NB4 (cell line): ENCODE measurements around the gene INSIG2.

ENCODE experiments used
- POLR2A ChIP-seq: IDR thresholded peaks from 2 replicates; pipeline ENCODE4 v1.6.1; 2011; ENCODE audit warnings: mild to moderate bottlenecking; ENCODE audit not compliant: insufficient read length; ENCODE audit errors: extremely low read depth
- TF ChIP-seq, protein P1 (sequence below): IDR thresholded peaks from one replicate; pipeline ENCODE4 v1.5.1; 2012; ENCODE audit warnings: low read depth, low read length
- TF ChIP-seq, protein P2 (sequence below): IDR thresholded peaks from 2 replicates; pipeline ENCODE4 v1.6.1; 2011; ENCODE audit warnings: low read depth, low read length

DNA sequence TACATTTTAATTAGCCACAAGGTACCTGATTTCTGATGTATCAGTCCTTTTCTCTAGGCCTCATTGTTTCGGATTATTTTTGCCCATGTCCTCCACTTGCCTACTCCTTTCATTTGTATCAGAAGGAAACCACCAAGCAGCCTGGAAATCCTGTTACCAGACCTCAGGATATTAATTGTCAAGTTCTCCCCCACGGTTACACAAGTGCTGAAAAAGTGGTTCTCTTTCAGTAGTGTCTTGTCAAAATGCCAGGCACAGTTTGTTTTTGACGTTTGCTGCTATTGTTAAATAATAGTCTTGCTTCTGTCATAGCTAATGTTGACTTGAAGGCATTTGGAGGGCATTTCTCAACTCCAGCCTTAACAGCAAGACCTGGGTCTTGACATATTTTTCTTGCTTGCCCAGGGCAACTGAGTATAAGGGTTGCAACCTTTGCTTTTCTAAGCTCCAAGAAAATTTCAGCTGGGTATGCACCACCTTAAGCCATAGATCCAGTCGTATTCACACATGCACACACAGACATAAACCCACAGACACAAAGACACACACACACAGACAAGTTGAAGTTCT is 31.0 kb downstream of the INSIG2 start:
- TF ChIP-seq, protein P1, sequence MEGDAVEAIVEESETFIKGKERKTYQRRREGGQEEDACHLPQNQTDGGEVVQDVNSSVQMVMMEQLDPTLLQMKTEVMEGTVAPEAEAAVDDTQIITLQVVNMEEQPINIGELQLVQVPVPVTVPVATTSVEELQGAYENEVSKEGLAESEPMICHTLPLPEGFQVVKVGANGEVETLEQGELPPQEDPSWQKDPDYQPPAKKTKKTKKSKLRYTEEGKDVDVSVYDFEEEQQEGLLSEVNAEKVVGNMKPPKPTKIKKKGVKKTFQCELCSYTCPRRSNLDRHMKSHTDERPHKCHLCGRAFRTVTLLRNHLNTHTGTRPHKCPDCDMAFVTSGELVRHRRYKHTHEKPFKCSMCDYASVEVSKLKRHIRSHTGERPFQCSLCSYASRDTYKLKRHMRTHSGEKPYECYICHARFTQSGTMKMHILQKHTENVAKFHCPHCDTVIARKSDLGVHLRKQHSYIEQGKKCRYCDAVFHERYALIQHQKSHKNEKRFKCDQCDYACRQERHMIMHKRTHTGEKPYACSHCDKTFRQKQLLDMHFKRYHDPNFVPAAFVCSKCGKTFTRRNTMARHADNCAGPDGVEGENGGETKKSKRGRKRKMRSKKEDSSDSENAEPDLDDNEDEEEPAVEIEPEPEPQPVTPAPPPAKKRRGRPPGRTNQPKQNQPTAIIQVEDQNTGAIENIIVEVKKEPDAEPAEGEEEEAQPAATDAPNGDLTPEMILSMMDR = no peak
- TF ChIP-seq POLR2A = no peak
- TF ChIP-seq, protein P2, sequence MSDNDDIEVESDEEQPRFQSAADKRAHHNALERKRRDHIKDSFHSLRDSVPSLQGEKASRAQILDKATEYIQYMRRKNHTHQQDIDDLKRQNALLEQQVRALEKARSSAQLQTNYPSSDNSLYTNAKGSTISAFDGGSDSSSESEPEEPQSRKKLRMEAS = no peak
